ENCODE data around the gene NOP56. TPM values are rescaled to one million over a fixed set of nuclear protein-coding genes. Genes with fewer than 3 reads are reported as not detected.
A peak's percentile ranks its signal among the peaks of the same experiment; 100 is the strongest.

Gene NOP56, protein sequence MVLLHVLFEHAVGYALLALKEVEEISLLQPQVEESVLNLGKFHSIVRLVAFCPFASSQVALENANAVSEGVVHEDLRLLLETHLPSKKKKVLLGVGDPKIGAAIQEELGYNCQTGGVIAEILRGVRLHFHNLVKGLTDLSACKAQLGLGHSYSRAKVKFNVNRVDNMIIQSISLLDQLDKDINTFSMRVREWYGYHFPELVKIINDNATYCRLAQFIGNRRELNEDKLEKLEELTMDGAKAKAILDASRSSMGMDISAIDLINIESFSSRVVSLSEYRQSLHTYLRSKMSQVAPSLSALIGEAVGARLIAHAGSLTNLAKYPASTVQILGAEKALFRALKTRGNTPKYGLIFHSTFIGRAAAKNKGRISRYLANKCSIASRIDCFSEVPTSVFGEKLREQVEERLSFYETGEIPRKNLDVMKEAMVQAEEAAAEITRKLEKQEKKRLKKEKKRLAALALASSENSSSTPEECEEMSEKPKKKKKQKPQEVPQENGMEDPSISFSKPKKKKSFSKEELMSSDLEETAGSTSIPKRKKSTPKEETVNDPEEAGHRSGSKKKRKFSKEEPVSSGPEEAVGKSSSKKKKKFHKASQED
- 100 to 1,000 TPM; 386 to 432 TPM for total RNA-seq
- polyA plus RNA-seq (2013, experiment 1 of 2): 305 TPM
- 280 TPM for polyA plus RNA-seq (2013, experiment 2 of 2)
- long read RNA-seq, experiment 1, transcript NOP56-219 (1 exons, 2,980 nt): major isoform, 13 of 87 reads
- long read RNA-seq, experiment 1, transcript NOP56-216 (5 exons, 1,143 nt): minor isoform, 10 of 87 reads
- long read RNA-seq, experiment 1, transcript NOP56-205 (3 exons, 859 nt): minor isoform, 8 of 87 reads
- long read RNA-seq, experiment 1, partial matches to known transcripts: 18 of 87 reads
- long read RNA-seq, experiment 1, other reads (novel, unspliced or antisense): 33 of 87 reads
- long read RNA-seq, experiment 2, transcript NOP56-201 (12 exons, 2,400 nt): major isoform, 43 of 95 reads
- long read RNA-seq, experiment 2, transcript NOP56-219 (1 exons, 2,980 nt): minor isoform, 7 of 95 reads
- long read RNA-seq, experiment 2, transcript NOP56-216 (5 exons, 1,143 nt): minor isoform, 5 of 95 reads
- long read RNA-seq, experiment 2, partial matches to known transcripts: 12 of 95 reads
- long read RNA-seq, experiment 2, other reads (novel, unspliced or antisense): 25 of 95 reads
- long read RNA-seq, experiment 3, transcript NOP56-201 (12 exons, 2,400 nt): major isoform, 116 of 323 reads
- long read RNA-seq, experiment 3, transcript NOP56-219 (1 exons, 2,980 nt): minor isoform, 6 of 323 reads
- long read RNA-seq, experiment 3, partial matches to known transcripts: 90 of 323 reads
- long read RNA-seq, experiment 3, other reads (novel, unspliced or antisense): 107 of 323 reads
- long read RNA-seq, experiment 4, transcript NOP56-201 (12 exons, 2,400 nt): major isoform, 96 of 219 reads
- long read RNA-seq, experiment 4, partial matches to known transcripts: 86 of 219 reads
- long read RNA-seq, experiment 4, other reads (novel, unspliced or antisense): 25 of 219 reads

DNA sequence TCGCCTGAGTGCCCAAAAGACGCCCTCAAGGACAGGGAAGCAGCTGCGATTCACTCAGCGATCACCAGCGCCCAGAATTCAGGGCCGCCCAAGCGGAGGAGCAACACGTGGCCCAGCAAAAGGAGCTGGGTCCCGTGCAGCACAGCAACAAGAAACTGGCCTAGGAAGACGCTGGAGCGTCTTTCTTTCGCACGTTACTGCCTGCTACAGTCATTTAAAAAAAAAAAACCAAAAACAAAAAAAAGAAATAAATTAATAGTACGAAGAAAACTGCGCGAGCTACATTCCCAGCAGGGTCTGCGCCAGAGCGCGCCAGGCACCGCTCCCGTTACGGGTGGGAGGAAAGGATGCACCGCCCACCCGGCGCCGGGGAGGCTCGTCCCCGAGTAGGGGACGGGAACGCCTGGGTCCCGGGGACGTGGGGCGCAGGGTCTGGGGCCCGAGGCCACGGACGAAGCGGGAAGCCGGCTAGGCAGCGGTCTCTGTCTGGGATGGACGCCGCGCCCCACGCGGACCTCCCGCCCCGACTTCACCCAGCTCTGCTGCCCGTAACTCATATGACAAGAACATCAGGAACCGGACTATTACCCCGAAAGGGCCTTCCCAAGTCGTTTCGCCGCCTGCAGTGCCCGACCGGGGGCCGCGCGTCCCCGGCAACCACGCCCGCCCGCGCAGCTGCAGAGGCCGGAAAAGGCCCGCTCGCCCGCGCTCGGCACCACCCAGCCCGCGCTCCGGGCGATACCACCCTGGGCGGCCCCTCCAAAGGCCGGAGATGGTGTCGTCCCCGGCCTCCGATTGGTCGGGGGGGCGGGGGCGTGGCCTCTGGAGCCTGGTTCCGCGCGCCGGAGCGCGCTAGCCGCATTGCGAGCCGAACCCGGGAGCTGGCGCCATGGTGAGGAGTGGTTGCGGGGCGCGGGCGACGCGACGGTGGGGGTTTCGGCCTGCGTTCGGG lies at the start of gene NOP56:
Gene NOP56 (plus strand): TSS at position 861 of the 952 bp plus-strand sequence. CDS start 29 bp downstream, at position 890.
- peak; percentile 97 for DNase-seq
- Mint-ChIP-seq H3K27ac (peak within 1 kb of the TSS; percentile 94), H3K9me3 (no peaks in the 10 kb centered on the region), H3K4me3 (peak within 1 kb of the TSS; percentile 87), H3K27me3 (ENCODE audit: insufficient read depth) (no peaks in the 10 kb centered on the region), H3K36me3 (ENCODE audit: low read depth) (peaks cover 40% of the 10 kb centered on the region), H3K4me1 (peaks cover 14% of the 10 kb centered on the region)
- peaks cover 7% of the 10 kb centered on the region for H3K4me1 ChIP-seq (ENCODE audit: control insufficient read depth, insufficient read depth, low read length)
- H3K27ac ChIP-seq (ENCODE audit: low read depth, low read length): peak within 1 kb of the TSS; percentile 82
- H3K36me3 ChIP-seq (ENCODE audit: control insufficient read depth, insufficient read depth, low read length): peaks cover 33% of the 10 kb centered on the region
- 0 to 1% methylated on average over 18 to 101 of the region's 101 CpGs for WGBS, 2 experiments (ENCODE audit: insufficient coverage in 1 of 2, insufficient read length in 1 of 2)
- no peaks in the 10 kb centered on the region for H3K27me3 ChIP-seq (ENCODE audit: control insufficient read depth, insufficient read depth, low read length, poor library complexity, severe bottlenecking)
- H3K9ac ChIP-seq (ENCODE audit: extremely low read depth, low read length, poor library complexity, severe bottlenecking): peak within 1 kb of the TSS; percentile 94
- H3K9me3 ChIP-seq (ENCODE audit: control insufficient read depth, low read length): no peaks in the 10 kb centered on the region
- no peak for TF ChIP-seq CTCF (conservative IDR thresholded peaks at IDR 0.05)
- peak within 1 kb of the TSS; percentile 97 for H3K4me3 ChIP-seq (ENCODE audit: low read length)

GRCh38 chr20:2602746-2603145 lies 49.7 kb upstream of the NOP56 start:
- no peak overlapping the region for H3K4me3 ChIP-seq (ENCODE audit: low read length)
- DNase-seq: no peak
- H3K27me3 ChIP-seq (ENCODE audit: control insufficient read depth, insufficient read depth, low read length, poor library complexity, severe bottlenecking): no peaks in the 10 kb centered on the region
- Mint-ChIP-seq H3K27me3 (ENCODE audit: insufficient read depth) (peaks cover 14% of the 10 kb centered on the region), H3K36me3 (ENCODE audit: low read depth) (peaks cover 3% of the 10 kb centered on the region), H3K4me3 (no peak overlapping the region), H3K27ac (no peak overlapping the region), H3K4me1 (no peaks in the 10 kb centered on the region), H3K9me3 (peaks cover 26% of the 10 kb centered on the region)
- H3K36me3 ChIP-seq (ENCODE audit: control insufficient read depth, insufficient read depth, low read length): no peaks in the 10 kb centered on the region
- no peaks in the 10 kb centered on the region for H3K4me1 ChIP-seq (ENCODE audit: control insufficient read depth, insufficient read depth, low read length)
- 90 to 94% methylated on average over 4 of the region's 4 CpGs for WGBS, 2 experiments (ENCODE audit: insufficient coverage in 1 of 2, insufficient read length in 1 of 2)
- TF ChIP-seq CTCF (conservative IDR thresholded peaks at IDR 0.05): no peak
- no peak overlapping the region for H3K9ac ChIP-seq (ENCODE audit: extremely low read depth, low read length, poor library complexity, severe bottlenecking)
- H3K27ac ChIP-seq (ENCODE audit: low read depth, low read length): no peak overlapping the region
- H3K9me3 ChIP-seq (ENCODE audit: control insufficient read depth, low read length): peaks cover 17% of the 10 kb centered on the region
